Measurements from ENCODE around the gene PTPRM. TPM values are rescaled to one million over a fixed set of nuclear protein-coding genes. Genes with fewer than 3 reads are reported as not detected.

The PTPRM gene
- total RNA-seq, 1 experiment from 2014 or later = 45.6 TPM

DNA sequence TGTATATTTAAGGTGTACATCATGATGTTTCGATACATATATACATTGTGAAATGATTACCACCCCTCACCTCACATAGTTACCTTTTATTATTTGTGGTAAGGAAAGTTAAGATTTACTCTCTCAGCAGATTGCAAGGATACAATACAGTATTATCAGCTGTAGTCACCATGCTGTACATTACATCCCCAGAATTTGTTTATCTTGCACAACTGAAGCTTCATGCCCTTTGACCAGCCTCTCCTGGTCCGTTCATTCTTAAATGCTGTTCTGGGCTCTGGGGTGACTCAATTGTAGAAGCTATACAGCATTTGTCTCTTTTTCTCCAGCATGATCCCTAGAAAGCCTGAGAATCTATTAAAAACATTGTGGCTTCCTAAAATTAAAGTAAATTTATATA is 90.8 kb downstream of the PTPRM start:
- Histone ChIP-seq H3K4me2 (ENCODE audit: low read length) (no peak overlapping the region), H2AFZ (ENCODE audit: low read length) (no peak overlapping the region), H3K27me3 (ENCODE audit: low read length) (no peaks in the 10 kb centered on the region), H3K27ac (ENCODE audit: low read length) (no peak overlapping the region), H3K79me2 (ENCODE audit: low read length) (peaks cover 13% of the 10 kb centered on the region), H4K20me1 (ENCODE audit: low read length) (no peaks in the 10 kb centered on the region), H3K4me3 (ENCODE audit: low read length) (no peak overlapping the region), H3K9me3 (ENCODE audit: low read length) (no peaks in the 10 kb centered on the region), H3K9me2 (replicated peaks; ENCODE audit: low read length) (no peaks in the 10 kb centered on the region), H3K36me3 (ENCODE audit: low read depth, low read length) (no peaks in the 10 kb centered on the region), H3F3A (ENCODE audit: low read length, unreplicated experiment) (no peaks in the 10 kb centered on the region), H3K9ac (ENCODE audit: low read length) (no peak overlapping the region), H3K4me1 (ENCODE audit: insufficient read depth, low read length) (no peaks in the 10 kb centered on the region)
- POLR2A ChIA-PET (ENCODE audit: unreplicated experiment) = no interaction called here
- ATAC-seq = no peak
- no peak for DNase-seq
- intact Hi-C loops (cut with micrococcal nuclease) = no loop called here
- no TSS peak for BruUV-seq (replicated peaks)
- CTCF ChIA-PET = no interaction called here
- TF ChIP-seq EZH2 (IDR thresholded peaks at IDR 0.05; ENCODE audit: low read length, unreplicated experiment) (no peak), EZH2phosphoT487 (IDR thresholded peaks at IDR 0.05; ENCODE audit: borderline replicate concordance, low read length) (no peak)
- TF ChIP-seq, protein P1, sequence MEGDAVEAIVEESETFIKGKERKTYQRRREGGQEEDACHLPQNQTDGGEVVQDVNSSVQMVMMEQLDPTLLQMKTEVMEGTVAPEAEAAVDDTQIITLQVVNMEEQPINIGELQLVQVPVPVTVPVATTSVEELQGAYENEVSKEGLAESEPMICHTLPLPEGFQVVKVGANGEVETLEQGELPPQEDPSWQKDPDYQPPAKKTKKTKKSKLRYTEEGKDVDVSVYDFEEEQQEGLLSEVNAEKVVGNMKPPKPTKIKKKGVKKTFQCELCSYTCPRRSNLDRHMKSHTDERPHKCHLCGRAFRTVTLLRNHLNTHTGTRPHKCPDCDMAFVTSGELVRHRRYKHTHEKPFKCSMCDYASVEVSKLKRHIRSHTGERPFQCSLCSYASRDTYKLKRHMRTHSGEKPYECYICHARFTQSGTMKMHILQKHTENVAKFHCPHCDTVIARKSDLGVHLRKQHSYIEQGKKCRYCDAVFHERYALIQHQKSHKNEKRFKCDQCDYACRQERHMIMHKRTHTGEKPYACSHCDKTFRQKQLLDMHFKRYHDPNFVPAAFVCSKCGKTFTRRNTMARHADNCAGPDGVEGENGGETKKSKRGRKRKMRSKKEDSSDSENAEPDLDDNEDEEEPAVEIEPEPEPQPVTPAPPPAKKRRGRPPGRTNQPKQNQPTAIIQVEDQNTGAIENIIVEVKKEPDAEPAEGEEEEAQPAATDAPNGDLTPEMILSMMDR (conservative IDR thresholded peaks at IDR 0.05; ENCODE audit: low read depth, low read length) = no peak

DNA sequence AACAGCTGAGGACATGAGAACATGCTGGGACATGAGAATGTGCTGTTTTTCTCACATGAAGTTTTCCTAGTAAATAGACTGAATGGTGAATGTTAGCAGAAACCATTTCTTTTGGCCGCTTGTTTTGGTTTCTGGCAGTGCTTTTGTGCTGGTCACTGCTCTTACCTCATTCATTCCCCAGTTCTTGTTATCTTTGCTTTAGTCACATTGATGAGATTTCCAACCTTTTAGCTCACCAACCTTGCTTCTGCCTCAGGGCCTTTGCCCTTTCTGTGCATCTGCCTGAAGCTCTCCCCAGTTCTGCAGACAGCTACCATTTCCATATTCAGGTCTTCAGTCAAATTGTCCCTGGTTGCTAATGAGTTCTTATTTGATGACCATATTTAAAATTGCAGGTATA is 91.6 kb downstream of the PTPRM start:
- no peak overlapping the region for H3K27ac ChIP-seq (ENCODE audit: low read length)

DNA sequence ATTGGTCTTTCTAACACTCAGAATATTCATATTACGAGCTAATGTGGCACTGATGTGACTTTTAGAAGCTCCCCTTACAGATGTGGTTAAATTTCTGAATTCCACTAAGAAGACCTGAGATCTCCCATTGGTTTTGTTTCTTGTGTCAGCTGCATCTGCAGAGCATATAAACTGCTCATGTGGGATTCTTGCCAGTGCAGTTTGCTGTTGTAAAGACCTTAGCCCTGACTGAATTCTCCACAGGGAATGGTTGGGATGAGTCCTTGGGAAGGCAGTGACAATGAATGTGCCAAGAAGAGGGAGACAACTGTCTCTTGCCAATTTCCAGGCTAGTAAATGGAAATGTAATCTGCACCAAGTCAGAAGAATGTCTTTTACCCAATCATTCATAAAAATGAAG is 94.1 kb downstream of the PTPRM start:
- Histone ChIP-seq H3K9me3 (ENCODE audit: low read length) (no peaks in the 10 kb centered on the region), H3K4me2 (ENCODE audit: low read length) (no peak overlapping the region), H3K4me3 (ENCODE audit: low read length) (no peak overlapping the region), H3K9ac (ENCODE audit: low read length) (no peak overlapping the region), H2AFZ (ENCODE audit: low read length) (no peak overlapping the region), H3K4me1 (ENCODE audit: insufficient read depth, low read length) (no peaks in the 10 kb centered on the region), H3K27me3 (ENCODE audit: low read length) (no peaks in the 10 kb centered on the region), H3F3A (ENCODE audit: low read length, unreplicated experiment) (no peaks in the 10 kb centered on the region), H3K27ac (ENCODE audit: low read length) (no peak overlapping the region), H3K36me3 (ENCODE audit: low read depth, low read length) (no peaks in the 10 kb centered on the region), H4K20me1 (ENCODE audit: low read length) (no peaks in the 10 kb centered on the region), H3K9me2 (replicated peaks; ENCODE audit: low read length) (no peaks in the 10 kb centered on the region), H3K79me2 (ENCODE audit: low read length) (peaks cover 6% of the 10 kb centered on the region)
- intact Hi-C loops (cut with micrococcal nuclease) = no loop called here
- TF ChIP-seq, protein P1 (conservative IDR thresholded peaks at IDR 0.05; ENCODE audit: low read depth, low read length) = no peak
- no peak for TF ChIP-seq EZH2 (IDR thresholded peaks at IDR 0.05; ENCODE audit: low read length, unreplicated experiment)
- no peak for TF ChIP-seq EZH2phosphoT487 (IDR thresholded peaks at IDR 0.05; ENCODE audit: borderline replicate concordance, low read length)
- no peak for ATAC-seq
- ChIA-PET CTCF (no interaction called here), POLR2A (ENCODE audit: unreplicated experiment) (no interaction called here)
- BruUV-seq (replicated peaks) = no TSS peak
- DNase-seq = no peak

More for the DNA sequence above, 91.6 kb downstream of the PTPRM start:
- no peaks in the 10 kb centered on the region for H3K27me3 ChIP-seq (ENCODE audit: low read length)
- POLR2A ChIA-PET (ENCODE audit: unreplicated experiment) = no interaction called here
- no peaks in the 10 kb centered on the region for H3K9me2 ChIP-seq (replicated peaks; ENCODE audit: low read length)
- no peak overlapping the region for H2AFZ ChIP-seq (ENCODE audit: low read length)
- no peaks in the 10 kb centered on the region for H3K9me3 ChIP-seq (ENCODE audit: low read length)
- TF ChIP-seq EZH2phosphoT487 (IDR thresholded peaks at IDR 0.05; ENCODE audit: borderline replicate concordance, low read length) = no peak
- no peak for TF ChIP-seq EZH2 (IDR thresholded peaks at IDR 0.05; ENCODE audit: low read length, unreplicated experiment)
- TF ChIP-seq, protein P1 (conservative IDR thresholded peaks at IDR 0.05; ENCODE audit: low read depth, low read length) = no peak
- DNase-seq = no peak
- no peaks in the 10 kb centered on the region for H3K36me3 ChIP-seq (ENCODE audit: low read depth, low read length)
- no peak overlapping the region for H3K4me3 ChIP-seq (ENCODE audit: low read length)
- H3K79me2 ChIP-seq (ENCODE audit: low read length) = peaks cover 13% of the 10 kb centered on the region
- H3K9ac ChIP-seq (ENCODE audit: low read length) = no peak overlapping the region
- CTCF ChIA-PET = no interaction called here
- no peaks in the 10 kb centered on the region for H3F3A ChIP-seq (ENCODE audit: low read length, unreplicated experiment)
- BruUV-seq (replicated peaks) = no TSS peak
- no peaks in the 10 kb centered on the region for H4K20me1 ChIP-seq (ENCODE audit: low read length)
- H3K4me2 ChIP-seq (ENCODE audit: low read length) = no peak overlapping the region
- H3K4me1 ChIP-seq (ENCODE audit: insufficient read depth, low read length) = no peaks in the 10 kb centered on the region
- ATAC-seq = no peak
- intact Hi-C loops (cut with micrococcal nuclease) = no loop called here
